H1 (cell line): ENCODE data around the gene CDC14B. TPM values are rescaled to one million over a fixed set of nuclear protein-coding genes. Genes with fewer than 3 reads are reported as not detected.

Source experiments
- ASH2L ChIP-seq: fragments of 200-600, 300-600 bp; sonication (generic); IDR thresholded peaks from one replicate; pipeline ENCODE4 v1.7.1; 2017; ENCODE audit warnings: low read length
- CBX8 ChIP-seq: fragments of 300-800, 300-1000 bp; sonication (generic); IDR thresholded peaks from 2 replicates; pipeline ENCODE4 v1.7.1; 2016; ENCODE audit warnings: low read depth, low read length, borderline replicate concordance
- CHD2 ChIP-seq: IDR thresholded peaks from 2 replicates; pipeline ENCODE4 v1.6.1; 2012; ENCODE audit warnings: low read length, improper control_type of control experiment
- TBP ChIP-seq: IDR thresholded peaks from 2 replicates; pipeline ENCODE4 v1.6.1; 2011; ENCODE audit warnings: low read depth, low read length, improper control_type of control experiment
- polyA plus RNA-seq, 7 experiments: library from polyadenylated mRNA; depleted of rRNA in 3 of 7; stranded (reverse) in 5 of 7; unstranded in 2 of 7; fragments of >200 nt in 5 of 7; fragments of 200-250 nt in 2 of 7; gene quantifications; 1 replicate in 5 of 7; 2 replicates in 1 of 7; 4 replicates in 1 of 7; pipeline versions ENCODE4 v1.2.1 to v1.2.3, GENCODE V29; 2011 to 2013; ENCODE audit warnings: missing spikeins in 2 of 7, mixed read lengths in 2 of 7
- total RNA-seq: library from RNA; stranded (reverse); fragmentation: NEBNext Ultra II Directional; extraction: Animal tissue kit (Norgen Biotek cat#: 25700); gene quantifications from 2 replicates; pipeline ENCODE4 v1.2.1, GENCODE V29; 2021

The CDC14B gene
- total and polyA plus RNA-seq, 2 of the 8 experiments (the other 6 are each of a cell fraction or from before 2014, with no cell fraction given) = 17.2 to 44.6 TPM

GRCh38 chr9:96564217-96564616 is 55.4 kb downstream of the CDC14B start (continued):
- TF ChIP-seq CBX8 = no peak
- no peak for TF ChIP-seq CHD2
- no peak for TF ChIP-seq ASH2L
- no peak for TF ChIP-seq TBP
